Measurements from ENCODE around the gene PIK3CG.
"Not testable (repeated sequence)": the region's sequence is repeated elsewhere in the genome, so short reads cannot be mapped to it uniquely, and the experiment has no call there.

Gene PIK3CG

DNA sequence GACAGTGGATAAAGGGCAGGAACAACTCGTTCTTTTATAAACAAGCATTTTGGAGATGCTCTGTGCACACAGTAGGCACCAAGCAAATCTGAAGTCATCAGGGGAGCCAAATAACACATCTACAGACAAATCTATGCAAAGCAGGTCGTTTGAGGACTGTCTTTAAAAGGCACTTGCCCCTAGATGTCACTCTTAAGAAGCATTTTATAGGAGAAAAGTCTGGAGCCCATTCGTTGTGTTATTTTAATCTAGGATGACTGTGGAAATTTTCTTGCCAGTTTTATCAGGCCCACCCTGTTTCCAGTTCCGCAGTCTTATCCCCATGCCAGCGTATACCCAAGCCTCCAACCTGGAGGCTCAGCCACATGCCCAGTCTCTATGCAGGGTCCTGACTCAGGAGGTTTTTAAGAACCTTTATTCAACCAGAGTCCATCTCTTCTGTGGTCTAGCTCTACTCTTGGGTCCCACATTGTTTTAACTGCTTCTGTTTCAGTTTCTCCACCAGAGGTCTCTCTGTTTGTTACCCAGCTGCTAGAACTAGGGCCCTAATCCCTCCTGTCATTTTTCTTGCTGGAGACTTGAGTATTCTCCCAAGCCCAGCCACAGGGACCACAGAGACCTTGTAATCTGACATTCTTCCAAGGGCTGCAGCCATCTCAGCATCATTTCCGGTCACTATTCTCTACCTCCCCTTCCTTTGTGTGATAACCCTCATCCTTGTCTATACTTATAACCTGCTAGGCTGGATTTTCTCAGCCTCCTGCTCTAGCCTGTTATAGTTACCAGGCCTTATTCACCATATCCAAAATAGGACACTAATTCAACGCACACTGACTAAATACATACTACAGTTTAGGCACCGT lies 26.7 kb downstream of the PIK3CG start:
- no peak overlapping the region for H3K4me3 ChIP-seq (ENCODE audit: low read depth, low read length)
- no peak for DNase-seq (ENCODE audit: low read depth)
- TF ChIP-seq MYC (IDR thresholded peaks at IDR 0.05; ENCODE audit: low read depth, low read length) (no peak), POLR2A (IDR thresholded peaks at IDR 0.05; ENCODE audit: extremely low read depth, insufficient read length) (no peak)
- TF ChIP-seq, protein P1, sequence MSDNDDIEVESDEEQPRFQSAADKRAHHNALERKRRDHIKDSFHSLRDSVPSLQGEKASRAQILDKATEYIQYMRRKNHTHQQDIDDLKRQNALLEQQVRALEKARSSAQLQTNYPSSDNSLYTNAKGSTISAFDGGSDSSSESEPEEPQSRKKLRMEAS (IDR thresholded peaks at IDR 0.05; ENCODE audit: low read depth, low read length): no peak
- TF ChIP-seq, protein P2, sequence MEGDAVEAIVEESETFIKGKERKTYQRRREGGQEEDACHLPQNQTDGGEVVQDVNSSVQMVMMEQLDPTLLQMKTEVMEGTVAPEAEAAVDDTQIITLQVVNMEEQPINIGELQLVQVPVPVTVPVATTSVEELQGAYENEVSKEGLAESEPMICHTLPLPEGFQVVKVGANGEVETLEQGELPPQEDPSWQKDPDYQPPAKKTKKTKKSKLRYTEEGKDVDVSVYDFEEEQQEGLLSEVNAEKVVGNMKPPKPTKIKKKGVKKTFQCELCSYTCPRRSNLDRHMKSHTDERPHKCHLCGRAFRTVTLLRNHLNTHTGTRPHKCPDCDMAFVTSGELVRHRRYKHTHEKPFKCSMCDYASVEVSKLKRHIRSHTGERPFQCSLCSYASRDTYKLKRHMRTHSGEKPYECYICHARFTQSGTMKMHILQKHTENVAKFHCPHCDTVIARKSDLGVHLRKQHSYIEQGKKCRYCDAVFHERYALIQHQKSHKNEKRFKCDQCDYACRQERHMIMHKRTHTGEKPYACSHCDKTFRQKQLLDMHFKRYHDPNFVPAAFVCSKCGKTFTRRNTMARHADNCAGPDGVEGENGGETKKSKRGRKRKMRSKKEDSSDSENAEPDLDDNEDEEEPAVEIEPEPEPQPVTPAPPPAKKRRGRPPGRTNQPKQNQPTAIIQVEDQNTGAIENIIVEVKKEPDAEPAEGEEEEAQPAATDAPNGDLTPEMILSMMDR (IDR thresholded peaks at IDR 0.05; ENCODE audit: low read depth, low read length): no peak

DNA sequence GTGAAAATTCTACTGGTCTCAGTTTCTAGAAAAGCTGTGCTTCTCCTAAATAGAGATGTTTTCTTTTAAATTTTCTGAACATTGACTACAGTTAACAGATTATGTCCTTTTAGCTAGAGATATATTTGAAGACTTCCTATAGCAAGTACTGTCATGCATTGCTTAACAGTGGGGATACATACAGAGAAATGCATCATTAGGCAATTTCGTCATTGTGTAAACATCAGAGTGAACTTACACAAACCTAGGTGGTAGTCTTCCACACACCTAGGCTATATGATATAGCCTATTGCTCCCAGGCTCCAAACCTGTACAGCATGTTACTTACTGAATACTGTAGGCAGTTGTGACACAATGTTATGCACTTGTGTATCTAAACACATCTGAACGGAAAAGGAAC lies 28.5 kb downstream of the PIK3CG start:
- TF ChIP-seq, protein P2 (IDR thresholded peaks at IDR 0.05; ENCODE audit: low read depth, low read length): no peak
- TF ChIP-seq, protein P1 (IDR thresholded peaks at IDR 0.05; ENCODE audit: low read depth, low read length): no peak
- TF ChIP-seq POLR2A (IDR thresholded peaks at IDR 0.05; ENCODE audit: extremely low read depth, insufficient read length) (no peak), MYC (IDR thresholded peaks at IDR 0.05; ENCODE audit: low read depth, low read length) (no peak)
- no peak overlapping the region for H3K4me3 ChIP-seq (ENCODE audit: low read depth, low read length)
- DNase-seq (ENCODE audit: low read depth): peak; percentile 35

DNA sequence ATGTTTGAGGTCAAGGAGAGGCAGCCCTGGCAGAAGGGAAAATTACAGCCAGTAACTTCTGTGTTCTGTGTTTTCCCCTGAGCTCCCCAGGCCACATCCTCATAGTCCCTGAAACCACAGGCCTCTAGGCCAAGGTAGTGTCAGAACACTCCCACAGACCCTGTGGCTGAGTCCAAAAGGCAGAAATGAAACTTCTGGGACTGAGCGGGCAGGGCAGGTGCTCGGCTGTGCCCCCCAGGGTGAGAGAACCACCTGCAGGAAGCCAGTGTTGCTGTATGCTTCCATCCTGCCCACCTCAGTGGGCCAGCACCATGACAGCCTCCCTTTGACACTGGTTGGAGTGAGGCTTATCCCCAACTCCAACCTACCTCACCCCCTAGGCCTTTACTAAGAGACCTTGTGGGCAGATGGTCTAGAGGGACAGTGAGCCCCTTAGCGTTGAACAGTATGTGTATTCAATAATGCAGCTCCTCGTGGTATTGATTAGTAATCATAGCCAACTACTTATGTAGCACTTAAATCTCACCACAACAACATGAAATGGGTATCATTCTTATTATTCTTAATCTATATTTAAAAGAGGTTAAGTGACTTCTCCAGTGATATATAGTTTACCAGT lies 30.3 kb downstream of the PIK3CG start:
- peak; percentile 91 for DNase-seq (ENCODE audit: low read depth)
- no peak overlapping the region for H3K4me3 ChIP-seq (ENCODE audit: low read depth, low read length)
- no peak for TF ChIP-seq MYC (IDR thresholded peaks at IDR 0.05; ENCODE audit: low read depth, low read length)
- TF ChIP-seq, protein P1 (IDR thresholded peaks at IDR 0.05; ENCODE audit: low read depth, low read length): no peak

DNA sequence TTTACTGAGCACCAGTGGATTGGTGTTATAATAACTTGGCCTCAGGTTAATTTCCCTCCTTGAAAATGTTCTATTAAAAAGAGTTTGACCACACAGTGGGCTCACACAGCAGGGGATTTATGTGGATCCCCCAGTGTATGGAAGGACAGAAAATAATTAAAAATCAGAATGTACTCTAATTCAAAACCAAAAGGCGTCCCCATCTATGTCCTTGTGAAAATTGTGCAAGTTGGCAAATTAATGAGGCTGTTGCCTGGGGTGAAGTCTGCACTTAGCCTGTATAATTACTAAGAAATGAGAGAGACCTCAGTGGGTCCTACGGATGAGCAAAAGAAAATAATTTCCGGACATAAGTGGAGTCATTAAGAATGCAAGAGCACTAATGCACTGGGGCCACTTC lies 31.1 kb downstream of the PIK3CG start:
- H3K4me3 ChIP-seq (ENCODE audit: low read depth, low read length): no peak overlapping the region
- TF ChIP-seq, protein P1 (IDR thresholded peaks at IDR 0.05; ENCODE audit: low read depth, low read length): no peak
- TF ChIP-seq POLR2A (IDR thresholded peaks at IDR 0.05; ENCODE audit: extremely low read depth, insufficient read length): no peak
- TF ChIP-seq MYC (IDR thresholded peaks at IDR 0.05; ENCODE audit: low read depth, low read length): no peak
- TF ChIP-seq, protein P2 (IDR thresholded peaks at IDR 0.05; ENCODE audit: low read depth, low read length): no peak
- no peak for DNase-seq (ENCODE audit: low read depth)

DNA sequence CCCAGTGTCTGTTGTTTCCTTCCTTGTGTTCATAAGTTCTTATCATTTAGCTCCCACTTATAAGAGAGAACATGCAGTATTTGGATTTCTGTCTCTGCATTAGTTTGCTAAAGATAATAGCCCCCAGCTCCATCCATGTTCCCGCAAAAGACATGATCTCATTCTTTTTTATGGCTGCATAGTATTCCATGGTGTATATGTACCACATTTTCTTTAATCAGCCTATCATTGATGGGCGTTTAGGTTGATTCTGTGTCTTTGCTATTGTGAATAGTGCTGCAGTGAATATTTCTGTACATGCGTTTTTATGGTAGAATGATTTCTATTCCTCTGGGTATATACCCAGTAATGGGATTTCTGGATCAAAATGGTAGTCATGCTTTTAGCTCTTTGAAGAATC lies 32.5 kb downstream of the PIK3CG start:
- DNase-seq (ENCODE audit: low read depth): not testable (repeated sequence)

DNA sequence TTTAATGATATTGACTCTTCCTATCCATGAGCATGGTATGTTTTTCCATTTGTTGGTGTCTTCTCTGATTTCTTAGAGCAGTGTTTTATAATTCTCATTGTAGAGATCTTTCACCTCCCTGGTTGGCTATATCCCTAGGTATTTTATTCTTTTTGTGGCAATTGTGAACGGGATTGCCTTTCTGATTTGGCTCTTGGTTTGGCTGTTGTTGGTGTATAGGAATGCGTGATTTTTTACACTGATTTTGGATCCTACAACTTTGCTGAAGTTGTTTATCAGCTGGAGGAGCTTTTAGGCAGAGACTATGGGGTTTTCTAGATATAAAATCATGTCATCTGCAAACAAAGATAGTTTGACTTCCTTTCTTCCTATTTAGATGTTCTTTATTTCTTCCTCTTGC lies 33.9 kb downstream of the PIK3CG start:
- not testable (repeated sequence) for H3K4me3 ChIP-seq (ENCODE audit: low read depth, low read length); DNase-seq (ENCODE audit: low read depth)

More for the DNA sequence above, 32.5 kb downstream of the PIK3CG start:
- not testable (repeated sequence) for H3K4me3 ChIP-seq (ENCODE audit: low read depth, low read length)

DNA sequence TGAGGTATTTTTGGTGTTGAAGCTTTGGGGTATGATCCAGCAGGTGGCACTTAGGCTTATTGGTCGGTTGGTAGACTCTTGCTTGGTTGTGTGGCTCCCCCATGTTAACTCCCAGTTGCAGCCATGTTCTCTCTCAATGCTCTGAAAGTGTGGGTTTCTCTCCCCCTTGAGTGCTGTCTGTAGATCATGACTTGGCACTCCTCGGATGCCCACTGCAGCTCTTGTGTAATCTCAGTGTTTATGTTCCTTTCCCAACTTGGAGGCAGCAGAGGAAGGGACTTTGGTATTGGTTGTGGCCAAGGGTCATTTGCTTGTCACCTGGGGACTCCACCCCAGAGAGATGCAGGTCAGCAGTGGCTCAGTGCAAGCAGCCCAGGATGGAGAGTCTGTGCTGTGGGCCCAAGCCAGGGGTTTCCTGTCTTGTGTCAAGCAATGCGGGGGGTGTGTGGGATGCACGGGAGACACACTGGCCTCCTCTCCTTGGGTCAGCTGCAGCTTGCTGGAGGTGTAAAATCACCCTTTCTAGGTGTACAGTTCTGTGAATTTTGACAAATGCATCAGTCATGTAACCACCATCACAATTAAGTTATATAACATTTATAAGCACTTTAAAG lies 36.9 kb downstream of the PIK3CG start:
- TF ChIP-seq, protein P1 (IDR thresholded peaks at IDR 0.05; ENCODE audit: low read depth, low read length): no peak
- TF ChIP-seq POLR2A (IDR thresholded peaks at IDR 0.05; ENCODE audit: extremely low read depth, insufficient read length): no peak
- TF ChIP-seq, protein P2 (IDR thresholded peaks at IDR 0.05; ENCODE audit: low read depth, low read length): no peak
- no peak for TF ChIP-seq MYC (IDR thresholded peaks at IDR 0.05; ENCODE audit: low read depth, low read length)
- no peak overlapping the region for H3K4me3 ChIP-seq (ENCODE audit: low read depth, low read length)
- DNase-seq (ENCODE audit: low read depth): peak; percentile 60
